Lower leg skin (tissue), 3 donors: ENCODE data around the gene TET2.

Experiments used
- CTCF ChIP-seq, 3 donors: fragments of 450-650 bp; IDR thresholded peaks; one replicate each; pipeline ENCODE4 v1.5.1; 2016; ENCODE audit warnings: antibody characterized with exemption in 3 of 3, mild to moderate bottlenecking in 3 of 3, moderate library complexity in 2 of 3
- POLR2A ChIP-seq, 2 donors: fragments of 450-650 bp; IDR thresholded peaks; one replicate each; pipeline ENCODE4 v1.6.1; 2016 to 2017; ENCODE audit warnings: antibody characterized with exemption in 2 of 2, mild to moderate bottlenecking in 1 of 2, moderate library complexity in 1 of 2

- TF ChIP-seq CTCF (IDR thresholded peaks at IDR 0.05): no peak
- TF ChIP-seq POLR2A (IDR thresholded peaks at IDR 0.05): no peak
Observed at GRCh38 chr4:105306820-105307219, 160.1 kb downstream of the TET2 start.
